Keratinocyte (primary cell): Measurements from ENCODE around the gene PRELID1. TPM values are rescaled to one million over a fixed set of nuclear protein-coding genes. Genes with fewer than 3 reads are reported as not detected.

Experiments used
- DNase-seq: peaks from one replicate; pipeline ENCODE4 v3.0.0-alpha.2; 2011; ENCODE audit warnings: low read depth, missing footprints, low spot score
- FAIRE-seq: peaks from 2 replicates; lab custom pipeline; 2011; peaks lifted over from hg19 to GRCh38; lab: Jason Lieb, UNC
- H2AFZ ChIP-seq: 2 replicates; pipeline ENCODE4 v1.6.0; 2012; ENCODE audit warnings: low read length, control low read depth, inconsistent platforms; ENCODE audit not compliant: control insufficient read depth
- H3K27ac ChIP-seq: 2 replicates; pipeline ENCODE4 v1.5.1; 2011; ENCODE audit warnings: low read length; ENCODE audit not compliant: control insufficient read depth, insufficient read depth
- H3K27me3 ChIP-seq: 3 replicates; pipeline ENCODE4 v1.6.0; 2011; ENCODE audit warnings: low read length; ENCODE audit not compliant: control insufficient read depth, insufficient read depth; ENCODE audit errors: extremely low read depth
- H3K36me3 ChIP-seq, 2 experiments: 2 replicates in 1 of 2; 3 replicates in 1 of 2; pipeline ENCODE4 v1.5.1; 2011; ENCODE audit warnings: low read length in 2 of 2, mild to moderate bottlenecking in 1 of 2; ENCODE audit not compliant: control insufficient read depth in 2 of 2, insufficient read depth in 2 of 2; ENCODE audit errors: extremely low read depth in 1 of 2
- H3K4me1 ChIP-seq: 3 replicates; pipeline ENCODE4 v1.5.1; 2011; ENCODE audit warnings: low read length; ENCODE audit not compliant: control insufficient read depth, insufficient read depth; ENCODE audit errors: extremely low read depth
- H3K4me2 ChIP-seq: 3 replicates; pipeline ENCODE4 v1.6.0; 2011; ENCODE audit warnings: low read depth, low read length; ENCODE audit not compliant: control insufficient read depth, insufficient read depth; ENCODE audit errors: extremely low read depth
- H3K4me3 ChIP-seq, 3 experiments: fragments of 200-600 bp in 1 of 3; sonication (generic) in 1 of 3; 2 replicates in 2 of 3; 3 replicates in 1 of 3; pipeline ENCODE4 v1.5.1; 2011 to 2016; ENCODE audit warnings: low read length in 3 of 3, mild to moderate bottlenecking in 3 of 3, control low read depth in 2 of 3, inconsistent platforms in 1 of 3, low read depth in 1 of 3, mixed read lengths in 1 of 3, mixed run types in 1 of 3, moderate library complexity in 1 of 3; ENCODE audit not compliant: control insufficient read depth in 2 of 3, insufficient read depth in 2 of 3; ENCODE audit errors: extremely low read depth in 1 of 3
- H3K79me2 ChIP-seq: 2 replicates; pipeline ENCODE4 v1.6.0; 2012; ENCODE audit warnings: low read length; ENCODE audit not compliant: control insufficient read depth, insufficient read depth
- H3K9ac ChIP-seq: 3 replicates; pipeline ENCODE4 v1.6.0; 2011; ENCODE audit warnings: low read length; ENCODE audit not compliant: control insufficient read depth, insufficient read depth; ENCODE audit errors: extremely low read depth
- H3K9me1 ChIP-seq: 3 replicates; pipeline ENCODE4 v1.6.0; 2011; ENCODE audit warnings: low read length; ENCODE audit not compliant: control insufficient read depth, insufficient read depth; ENCODE audit errors: extremely low read depth
- H3K9me3 ChIP-seq: 2 replicates; pipeline ENCODE4 v1.5.1; 2012; ENCODE audit warnings: low read depth, low read length; ENCODE audit not compliant: control insufficient read depth
- H4K20me1 ChIP-seq: 3 replicates; pipeline ENCODE4 v1.6.0; 2011; ENCODE audit warnings: low read length; ENCODE audit not compliant: control insufficient read depth, insufficient read depth; ENCODE audit errors: extremely low read depth
- EZH2 ChIP-seq: IDR thresholded peaks from one replicate; pipeline ENCODE4 v1.6.1; 2012; ENCODE audit warnings: inconsistent platforms, mild to moderate bottlenecking, low read length, moderate library complexity
- dilution Hi-C: fragments of 300-500 bp; cut with MboI; formaldehyde crosslinking; loops from one replicate; pipeline ENCODE4 v1.7.0; 2020; ENCODE audit warnings: low sequenced_read_pairs; ENCODE audit not compliant: extremely low pct_ligation_motif_present
- polyA plus RNA-seq, 5 experiments: library from polyadenylated mRNA; depleted of rRNA in 3 of 5; stranded (reverse) in 3 of 5; stranded (forward) in 1 of 5; unstranded in 1 of 5; fragments of >200 nt; gene quantifications; 1 replicate in 1 of 5; 2 replicates in 3 of 5; 3 replicates in 1 of 5; pipeline versions ENCODE4 v1.2.1 to v1.2.3, GENCODE V29; 2011 to 2012; ENCODE audit warnings: missing spikeins in 2 of 5, low read depth in 1 of 5, low replicate concordance in 1 of 5
- TF ChIP-seq, protein P1 (sequence below), 3 experiments: IDR thresholded peaks in 1 of 3; conservative IDR thresholded peaks in 1 of 3; optimal IDR thresholded peaks in 1 of 3; 2 replicates in 2 of 3; 3 replicates in 1 of 3; pipeline versions ENCODE3 to v1.5.1; 2011; ENCODE audit warnings: low read length in 3 of 3, mild to moderate bottlenecking in 3 of 3, moderate library complexity in 2 of 3, control low read depth in 1 of 3, inconsistent platforms in 1 of 3; ENCODE audit not compliant: insufficient read depth in 2 of 3; ENCODE audit errors: extremely low read depth in 1 of 3

The PRELID1 gene
- polyA plus RNA-seq, 1 donor (not counting 4 experiments of a cell fraction or from before 2014, with no cell fraction given) = 245 TPM

DNA sequence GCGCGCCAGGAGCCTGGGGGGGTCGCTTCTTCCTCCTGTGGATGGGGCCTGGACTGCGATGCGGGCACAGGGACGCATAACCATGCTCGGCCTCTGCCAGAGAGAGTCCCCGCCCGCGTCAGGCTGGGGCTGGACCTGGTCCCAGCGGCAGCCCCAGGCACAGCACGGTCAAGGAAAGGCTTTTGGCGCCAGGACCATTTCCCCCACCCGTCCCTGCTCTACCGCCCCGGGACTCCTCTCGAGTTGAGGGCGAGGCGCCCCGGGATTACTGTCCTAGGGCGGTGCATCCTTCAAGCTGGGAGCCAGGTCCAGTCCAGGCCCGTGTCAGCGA lies 7.8 kb downstream of the PRELID1 start:
- no peaks in the 10 kb centered on the region for H3K9me1 ChIP-seq
- H3K4me1 ChIP-seq = peaks cover 18% of the 10 kb centered on the region
- DNase-seq (no peak), FAIRE-seq (no peak)
- H3K9me3 ChIP-seq = no peaks in the 10 kb centered on the region
- H3K4me3 ChIP-seq = peak overlapping the region; percentile 48 to 77 (median 75)
- no peaks in the 10 kb centered on the region for H3K27me3 ChIP-seq
- H3K79me2 ChIP-seq = no peaks in the 10 kb centered on the region
- peak overlapping the region; percentile 80 for H3K9ac ChIP-seq
- H3K36me3 ChIP-seq = peaks cover 5 to 6% of the 10 kb centered on the region in 2 experiments
- peak overlapping the region; percentile 8 for H3K27ac ChIP-seq
- H3K4me2 ChIP-seq = peak overlapping the region; percentile 91
- dilution Hi-C loops = no loop called here
- peak overlapping the region; percentile 6 for H2AFZ ChIP-seq
- TF ChIP-seq, protein P1, sequence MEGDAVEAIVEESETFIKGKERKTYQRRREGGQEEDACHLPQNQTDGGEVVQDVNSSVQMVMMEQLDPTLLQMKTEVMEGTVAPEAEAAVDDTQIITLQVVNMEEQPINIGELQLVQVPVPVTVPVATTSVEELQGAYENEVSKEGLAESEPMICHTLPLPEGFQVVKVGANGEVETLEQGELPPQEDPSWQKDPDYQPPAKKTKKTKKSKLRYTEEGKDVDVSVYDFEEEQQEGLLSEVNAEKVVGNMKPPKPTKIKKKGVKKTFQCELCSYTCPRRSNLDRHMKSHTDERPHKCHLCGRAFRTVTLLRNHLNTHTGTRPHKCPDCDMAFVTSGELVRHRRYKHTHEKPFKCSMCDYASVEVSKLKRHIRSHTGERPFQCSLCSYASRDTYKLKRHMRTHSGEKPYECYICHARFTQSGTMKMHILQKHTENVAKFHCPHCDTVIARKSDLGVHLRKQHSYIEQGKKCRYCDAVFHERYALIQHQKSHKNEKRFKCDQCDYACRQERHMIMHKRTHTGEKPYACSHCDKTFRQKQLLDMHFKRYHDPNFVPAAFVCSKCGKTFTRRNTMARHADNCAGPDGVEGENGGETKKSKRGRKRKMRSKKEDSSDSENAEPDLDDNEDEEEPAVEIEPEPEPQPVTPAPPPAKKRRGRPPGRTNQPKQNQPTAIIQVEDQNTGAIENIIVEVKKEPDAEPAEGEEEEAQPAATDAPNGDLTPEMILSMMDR (optimal IDR thresholded peaks at IDR 0.05 in 1 of 3, IDR thresholded peaks at IDR 0.05 in 1 of 3, conservative IDR thresholded peaks at IDR 0.05 in 1 of 3; ENCODE audit: extremely low read depth in 1 of 3, insufficient read depth in 2 of 3, low read length in 3 of 3) = no peak
- no peak for TF ChIP-seq EZH2
- no peaks in the 10 kb centered on the region for H4K20me1 ChIP-seq

DNA sequence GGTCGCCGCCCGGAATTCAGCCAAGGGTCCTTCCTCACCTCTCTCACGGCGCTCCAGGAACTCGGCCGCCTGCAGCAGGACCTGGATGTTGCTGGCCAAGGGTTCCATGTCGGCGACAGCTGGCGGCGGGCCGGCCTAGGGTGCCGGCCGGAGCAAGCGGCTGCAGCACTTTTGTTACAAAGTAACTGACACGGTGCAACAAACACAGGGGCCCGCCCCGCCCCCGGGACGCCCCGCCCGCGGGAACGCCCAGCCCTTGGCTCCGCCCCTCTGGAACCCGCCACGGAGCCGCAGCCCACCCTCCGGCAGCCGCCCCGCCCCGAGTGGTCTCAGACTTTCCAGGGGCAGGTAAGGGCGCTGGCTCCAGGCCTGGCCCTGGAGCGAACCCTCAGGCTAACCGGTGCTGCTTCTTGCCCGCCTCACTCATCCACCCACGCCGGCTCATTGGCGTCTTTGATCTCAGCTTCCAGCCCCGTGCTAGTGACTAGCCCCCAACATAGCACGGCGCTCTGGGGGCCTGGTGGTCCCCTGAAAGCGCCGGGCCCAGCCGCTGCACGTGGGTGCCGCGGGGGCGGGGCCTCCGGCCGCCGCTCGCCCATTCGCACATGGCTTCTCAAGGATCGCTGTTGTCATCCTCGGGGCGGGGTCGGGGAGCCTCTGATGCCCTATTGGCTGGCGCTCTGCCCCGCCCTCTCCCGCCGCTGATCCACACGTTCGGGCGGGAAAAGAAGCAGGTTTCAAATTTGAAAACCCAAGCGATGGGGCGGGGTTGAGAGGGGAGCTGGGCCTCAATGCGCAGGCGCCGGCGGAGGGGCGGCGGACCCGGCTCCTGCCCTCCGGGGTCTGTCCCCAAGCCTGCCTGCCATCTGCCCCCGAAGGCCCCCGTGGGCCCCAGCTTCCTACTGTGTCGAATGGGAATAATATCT lies 8.4 kb downstream of the PRELID1 start, which contains the start of gene MXD3:
TSS of gene MXD3 (minus strand) at position 176 of the 926 bp plus-strand sequence. CDS start at position 108, 68 bp downstream.
- DNase-seq = peak; percentile 50
- Histone ChIP-seq H2AFZ (peak within 1 kb of the TSS; percentile 86), H3K27me3 (no peaks in the 10 kb centered on the region), H4K20me1 (no peaks in the 10 kb centered on the region), H3K9me1 (no peaks in the 10 kb centered on the region), H3K36me3 (peaks cover under 1 to 3% of the 10 kb centered on the region in 2 experiments), H3K4me1 (peaks cover 18% of the 10 kb centered on the region), H3K9me3 (no peaks in the 10 kb centered on the region), H3K4me3 (peak within 1 kb of the TSS; percentile 48 to 77 (median 75)), H3K4me2 (peak within 1 kb of the TSS; percentile 91), H3K27ac (peak within 1 kb of the TSS; percentile 86), H3K79me2 (no peaks in the 10 kb centered on the region), H3K9ac (peak within 1 kb of the TSS; percentile 80)
- no peak for TF ChIP-seq EZH2
- TF ChIP-seq, protein P1 (optimal IDR thresholded peaks at IDR 0.05 in 1 of 3, IDR thresholded peaks at IDR 0.05 in 1 of 3, conservative IDR thresholded peaks at IDR 0.05 in 1 of 3; ENCODE audit: extremely low read depth in 1 of 3, insufficient read depth in 2 of 3, low read length in 3 of 3) = no peak
- peak; percentile 56 for FAIRE-seq
- dilution Hi-C loops = no loop called here
